DMS79 treated with DMSO at 0.1 percent for 48 hours (cell line): ENCODE measurements around the gene HTR1E.
"Not testable (repeated sequence)": the region's sequence is repeated elsewhere in the genome, so short reads cannot be mapped to it uniquely, and the experiment has no call there.

Source experiments
- DNase-seq: peaks from one replicate; lab custom pipeline; 2025; lab: John Stamatoyannopoulos, UW

HTR1E gene

GRCh38 chr6:86937219-86938079, at the start of gene HTR1E:
HTR1E (plus strand) TSS chr6:86937528; CDS start chr6:87015335, 77,807 bp downstream.
- no peak for DNase-seq

- DNase-seq: no peak
Observed at GRCh38 chr6:86888301-86888700, 49.0 kb upstream of the HTR1E start.

- DNase-seq: not testable (repeated sequence)
Observed at GRCh38 chr6:86897265-86897664, 40.1 kb upstream of the HTR1E start.

GRCh38 chr6:86913795-86914194, 23.5 kb upstream of the HTR1E start:
- DNase-seq: no peak

GRCh38 chr6:86916393-86916792, 20.9 kb upstream of the HTR1E start:
- DNase-seq: no peak

- DNase-seq: not testable (repeated sequence)
Observed at GRCh38 chr6:86927138-86927537, 10.2 kb upstream of the HTR1E start.

GRCh38 chr6:86927859-86928258, 9.5 kb upstream of the HTR1E start:
- not testable (repeated sequence) for DNase-seq

GRCh38 chr6:86934365-86934764, 3.0 kb upstream of the HTR1E start:
- no peak for DNase-seq

GRCh38 chr6:86936834-86937218, 502 bp upstream of the HTR1E start:
- DNase-seq: no peak

GRCh38 chr6:86938814-86939213, 1.5 kb downstream of the HTR1E start:
- no peak for DNase-seq

GRCh38 chr6:86941461-86941860, 4.1 kb downstream of the HTR1E start:
- DNase-seq: no peak

- DNase-seq: no peak
Observed at GRCh38 chr6:86942769-86943516, 5.6 kb downstream of the HTR1E start.

GRCh38 chr6:86943819-86944407, 6.6 kb downstream of the HTR1E start:
- DNase-seq: no peak

- DNase-seq: no peak
Observed at GRCh38 chr6:86949771-86950170, 12.4 kb downstream of the HTR1E start.

- no peak for DNase-seq
Observed at GRCh38 chr6:86952991-86953390, 15.7 kb downstream of the HTR1E start.

- no peak for DNase-seq
Observed at GRCh38 chr6:86959656-86960055, 22.3 kb downstream of the HTR1E start.

- no peak for DNase-seq
Observed at GRCh38 chr6:86961455-86962200, 24.3 kb downstream of the HTR1E start.

- DNase-seq: no peak
Observed at GRCh38 chr6:86963352-86963751, 26.0 kb downstream of the HTR1E start.

GRCh38 chr6:86964029-86964579, 26.8 kb downstream of the HTR1E start:
- DNase-seq: no peak

- DNase-seq: no peak
Observed at GRCh38 chr6:86966271-86966670, 28.9 kb downstream of the HTR1E start.

GRCh38 chr6:86969573-86969972, 32.2 kb downstream of the HTR1E start:
- DNase-seq: no peak

- DNase-seq: no peak
Observed at GRCh38 chr6:86973088-86973487, 35.8 kb downstream of the HTR1E start.
